ENCODE measurements around the gene SHPK.

The SHPK gene

GRCh38 chr17:3603870-3604259 lies 32.2 kb downstream of the SHPK start:
- DNase-seq (ENCODE audit: extremely low read depth, insufficient read length): no peak
- Histone ChIP-seq H3K27me3 (replicated peaks; ENCODE audit: control insufficient read depth, insufficient read depth, low read length) (no peaks in the 10 kb centered on the region), H3K4me3 (replicated peaks; ENCODE audit: low read depth, low read length) (no peak overlapping the region), H3K36me3 (ENCODE audit: control insufficient read depth, insufficient read depth, low read length) (peaks cover 11% of the 10 kb centered on the region)
- TF ChIP-seq, protein P1, sequence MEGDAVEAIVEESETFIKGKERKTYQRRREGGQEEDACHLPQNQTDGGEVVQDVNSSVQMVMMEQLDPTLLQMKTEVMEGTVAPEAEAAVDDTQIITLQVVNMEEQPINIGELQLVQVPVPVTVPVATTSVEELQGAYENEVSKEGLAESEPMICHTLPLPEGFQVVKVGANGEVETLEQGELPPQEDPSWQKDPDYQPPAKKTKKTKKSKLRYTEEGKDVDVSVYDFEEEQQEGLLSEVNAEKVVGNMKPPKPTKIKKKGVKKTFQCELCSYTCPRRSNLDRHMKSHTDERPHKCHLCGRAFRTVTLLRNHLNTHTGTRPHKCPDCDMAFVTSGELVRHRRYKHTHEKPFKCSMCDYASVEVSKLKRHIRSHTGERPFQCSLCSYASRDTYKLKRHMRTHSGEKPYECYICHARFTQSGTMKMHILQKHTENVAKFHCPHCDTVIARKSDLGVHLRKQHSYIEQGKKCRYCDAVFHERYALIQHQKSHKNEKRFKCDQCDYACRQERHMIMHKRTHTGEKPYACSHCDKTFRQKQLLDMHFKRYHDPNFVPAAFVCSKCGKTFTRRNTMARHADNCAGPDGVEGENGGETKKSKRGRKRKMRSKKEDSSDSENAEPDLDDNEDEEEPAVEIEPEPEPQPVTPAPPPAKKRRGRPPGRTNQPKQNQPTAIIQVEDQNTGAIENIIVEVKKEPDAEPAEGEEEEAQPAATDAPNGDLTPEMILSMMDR (IDR thresholded peaks at IDR 0.05; ENCODE audit: insufficient read depth, low read length, poor library complexity, severe bottlenecking): no peak

- Histone ChIP-seq H3K27me3 (replicated peaks; ENCODE audit: control insufficient read depth, insufficient read depth, low read length) (no peaks in the 10 kb centered on the region), H3K4me3 (replicated peaks; ENCODE audit: low read depth, low read length) (no peak overlapping the region), H3K36me3 (ENCODE audit: control insufficient read depth, insufficient read depth, low read length) (peaks cover 7% of the 10 kb centered on the region)
- TF ChIP-seq, protein P1 (IDR thresholded peaks at IDR 0.05; ENCODE audit: insufficient read depth, low read length, poor library complexity, severe bottlenecking): no peak
- no peak for DNase-seq (ENCODE audit: extremely low read depth, insufficient read length)
Observed at GRCh38 chr17:3603119-3603869, 32.8 kb downstream of the SHPK start.

- Histone ChIP-seq H3K36me3 (ENCODE audit: control insufficient read depth, insufficient read depth, low read length) (peaks cover 6% of the 10 kb centered on the region), H3K4me3 (replicated peaks; ENCODE audit: low read depth, low read length) (no peak overlapping the region), H3K27me3 (replicated peaks; ENCODE audit: control insufficient read depth, insufficient read depth, low read length) (no peaks in the 10 kb centered on the region)
- peak; percentile 26 for DNase-seq (ENCODE audit: extremely low read depth, insufficient read length)
- TF ChIP-seq, protein P1 (IDR thresholded peaks at IDR 0.05; ENCODE audit: insufficient read depth, low read length, poor library complexity, severe bottlenecking): peak; percentile 67
Observed at GRCh38 chr17:3602499-3602898, 33.6 kb downstream of the SHPK start.

GRCh38 chr17:3600529-3601205 lies 35.4 kb downstream of the SHPK start:
- H3K27me3 ChIP-seq (replicated peaks; ENCODE audit: control insufficient read depth, insufficient read depth, low read length): no peaks in the 10 kb centered on the region
- peaks cover 4% of the 10 kb centered on the region for H3K36me3 ChIP-seq (ENCODE audit: control insufficient read depth, insufficient read depth, low read length)
- no peak for DNase-seq (ENCODE audit: extremely low read depth, insufficient read length)
- H3K4me3 ChIP-seq (replicated peaks; ENCODE audit: low read depth, low read length): no peak overlapping the region
- TF ChIP-seq, protein P1 (IDR thresholded peaks at IDR 0.05; ENCODE audit: insufficient read depth, low read length, poor library complexity, severe bottlenecking): no peak

DNA sequence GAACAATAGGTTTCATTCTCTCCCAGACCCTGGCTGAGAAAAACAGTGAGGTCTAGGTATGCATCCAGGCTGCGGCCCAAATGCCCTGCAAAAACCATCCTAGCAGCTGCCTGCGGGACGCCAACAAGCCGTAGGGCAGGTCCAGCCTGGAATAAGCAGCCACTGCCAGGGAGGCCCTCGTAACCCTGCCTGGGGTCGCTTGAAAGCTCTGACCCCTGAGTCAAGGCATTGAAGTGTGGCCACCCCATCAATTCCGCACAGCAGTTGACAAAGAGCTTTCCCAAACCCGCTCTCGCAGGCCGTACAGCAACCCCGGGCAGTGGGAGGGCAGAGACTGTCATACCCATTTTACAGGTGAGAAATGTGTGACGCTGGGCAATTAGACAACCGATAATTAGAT lies 38.0 kb downstream of the SHPK start:
- no peak for DNase-seq (ENCODE audit: extremely low read depth, insufficient read length)
- no peak overlapping the region for H3K4me3 ChIP-seq (replicated peaks; ENCODE audit: low read depth, low read length)
- H3K36me3 ChIP-seq (ENCODE audit: control insufficient read depth, insufficient read depth, low read length): peaks cover 2% of the 10 kb centered on the region
- TF ChIP-seq, protein P1 (IDR thresholded peaks at IDR 0.05; ENCODE audit: insufficient read depth, low read length, poor library complexity, severe bottlenecking): no peak
- H3K27me3 ChIP-seq (replicated peaks; ENCODE audit: control insufficient read depth, insufficient read depth, low read length): no peaks in the 10 kb centered on the region
